ENCODE results near the gene TAMM41. TPM values are rescaled to one million over a fixed set of nuclear protein-coding genes. Genes with fewer than 3 reads are reported as not detected.

Gene TAMM41
- total and polyA plus RNA-seq, 9 of the 15 experiments (the other 6 are each of a cell fraction or from before 2014, with no cell fraction given), result 8.6 to 74.6 (median 29.3) TPM

GRCh38 chr3:11810276-11810675 is 36.4 kb downstream of the TAMM41 start (continued):
- TF ChIP-seq MCM5 (IDR thresholded peaks at IDR 0.05; ENCODE audit: low read depth) (no peak), ERF (CRISPR knock-in tag; IDR thresholded peaks at IDR 0.05) (no peak), MXI1 (IDR thresholded peaks at IDR 0.05; ENCODE audit: low read depth, low read length) (no peak), KHSRP (IDR thresholded peaks at IDR 0.05) (no peak), CCAR2 (IDR thresholded peaks at IDR 0.05; ENCODE audit: low read depth, low read length) (no peak), GMEB1 (CRISPR knock-in tag; IDR thresholded peaks at IDR 0.05) (no peak), PCBP2 (IDR thresholded peaks at IDR 0.05; ENCODE audit: low read depth, low read length, poor library complexity, severe bottlenecking) (no peak)

GRCh38 chr3:11808231-11808630 is 38.5 kb downstream of the TAMM41 start:
- Histone ChIP-seq H3K27me3 (ENCODE audit: control insufficient read depth in 2 of 2, insufficient read depth in 2 of 2, low read length in 2 of 2) (no peaks in the 10 kb centered on the region), H3K9ac (ENCODE audit: insufficient read depth in 1 of 2, low read depth in 2 of 2, low read length in 2 of 2) (no peak overlapping the region), H2AFZ (ENCODE audit: low read depth, low read length) (no peak overlapping the region), H3K9me1 (ENCODE audit: control insufficient read depth, insufficient read depth, low read length) (no peaks in the 10 kb centered on the region), H4K20me1 (replicated peaks; ENCODE audit: control insufficient read depth, insufficient read depth, low read length) (no peaks in the 10 kb centered on the region), H3K27ac (ENCODE audit: extremely low read depth, low read depth, low read length) (no peak overlapping the region), H3K9me3 (replicated peaks; ENCODE audit: control insufficient read depth, insufficient read depth, low read depth, low read length) (no peaks in the 10 kb centered on the region), H3K4me2 (ENCODE audit: insufficient read depth, low read length) (no peak overlapping the region), H3K79me2 (ENCODE audit: control insufficient read depth, insufficient read depth, low read length) (no peaks in the 10 kb centered on the region), H3K4me3 (no peak overlapping the region), H3K36me3 (ENCODE audit: control insufficient read depth, insufficient read depth, low read length) (peaks cover 72% of the 10 kb centered on the region; the same call in 2 of the 3 replicates), H3K4me1 (replicated peaks in 1 of 2; ENCODE audit: control insufficient read depth in 2 of 2, insufficient read depth in 2 of 2, low read length in 2 of 2) (no peaks in the 10 kb centered on the region)
- no peak for FAIRE-seq
- no peak for DNase-seq (ENCODE audit: extremely low read depth in 1 of 4, low spot score in 3 of 4)
- ChIA-PET CTCF (ENCODE audit: low intra/inter-chr PET ratio) (no interaction called here), POLR2A (interaction anchor here (0.6 to 1.0 kb wide), 2 partner anchors 8 to 11 kb away, joined by 3 read pairs; no protein-coding TSS in a partner anchor)
- in situ Hi-C loops (cut with MboI), result no loop called here
- no peak for ATAC-seq
- BruUV-seq (replicated peaks), result no TSS peak
- 89% methylated on average over 9 of the region's 9 CpGs for WGBS (ENCODE audit: insufficient coverage, low coverage, missing lambda C conversion rate)
- intact Hi-C loops (cut with micrococcal nuclease), result no loop called here
- TF ChIP-seq ELK1 (CRISPR knock-in tag; IDR thresholded peaks at IDR 0.05) (no peak), ZNF184 (CRISPR knock-in tag; IDR thresholded peaks at IDR 0.05) (no peak), ZNF212 (CRISPR knock-in tag; IDR thresholded peaks at IDR 0.05) (no peak), MAFF (IDR thresholded peaks at IDR 0.05; ENCODE audit: low read length) (no peak), SNRNP70 (optimal IDR thresholded peaks at IDR 0.05; ENCODE audit: low read depth, low read length) (no peak), ZNF280A (IDR thresholded peaks at IDR 0.05; ENCODE audit: low read depth, partially characterized antibody) (no peak), PRDM10 (IDR thresholded peaks at IDR 0.05; ENCODE audit: partially characterized antibody) (no peak), ZNF717 (CRISPR knock-in tag; IDR thresholded peaks at IDR 0.05) (no peak), ZNF224 (CRISPR knock-in tag; IDR thresholded peaks at IDR 0.05) (no peak)

Measured in K562 (cell line).